Measurements from ENCODE around the gene INSRR. TPM values are rescaled to one million over a fixed set of nuclear protein-coding genes. Genes with fewer than 3 reads are reported as not detected.

INSRR gene
- total and polyA plus RNA-seq, 9 of the 15 experiments (the other 6 are each of a cell fraction or from before 2014, with no cell fraction given), result 0.03 to 0.18 (median 0.06) TPM; not detected in 3

DNA sequence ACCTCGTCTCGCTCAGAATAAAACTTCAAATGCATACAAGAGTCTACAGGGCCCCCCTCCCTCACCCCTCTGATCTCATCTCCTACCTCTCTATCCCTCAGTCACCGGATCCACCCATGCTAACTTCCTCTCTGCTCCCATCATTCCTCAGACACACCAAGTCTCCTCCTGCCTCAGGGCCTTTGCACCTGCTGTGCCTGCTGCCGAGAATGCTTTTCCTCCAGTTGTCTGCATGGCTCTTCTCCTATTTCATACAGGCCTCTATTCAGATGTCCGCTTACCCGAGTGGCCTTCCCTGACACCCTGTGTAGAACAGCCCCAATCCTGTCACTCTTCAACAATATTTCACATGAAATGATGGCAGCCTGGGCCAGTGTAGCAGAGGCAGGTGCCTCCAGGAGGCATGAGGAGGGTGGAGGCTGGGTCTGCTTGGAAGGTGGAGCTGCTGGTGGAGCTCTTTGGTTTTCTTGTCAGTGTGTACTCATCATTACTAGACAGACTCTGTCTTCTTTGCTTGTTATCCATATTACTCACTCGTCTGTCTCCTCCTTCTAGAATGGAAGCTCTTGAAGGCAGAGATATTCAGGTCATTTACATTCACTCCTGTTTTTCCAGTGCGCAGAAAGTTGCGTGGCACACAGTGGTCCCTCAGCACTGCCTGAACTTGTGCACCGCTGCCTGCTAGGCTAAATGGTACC, 46.5 kb downstream of the INSRR start:
- BruUV-seq (replicated peaks), result no TSS peak
- H3K4me1 ChIP-seq (replicated peaks in 1 of 2; ENCODE audit: control insufficient read depth in 2 of 2, insufficient read depth in 2 of 2, low read length in 2 of 2), result peaks cover 59 to 65% of the 10 kb centered on the region in 2 experiments
- DNase-seq (ENCODE audit: extremely low read depth in 1 of 4, low spot score in 3 of 4) (no peak), FAIRE-seq (no peak), ATAC-seq (no peak)
- in situ Hi-C loops (cut with MboI) (no loop called here), intact Hi-C loops (cut with micrococcal nuclease) (no loop called here)
- H3K27me3 ChIP-seq (ENCODE audit: control insufficient read depth in 2 of 2, insufficient read depth in 2 of 2, low read length in 2 of 2), result no peaks in the 10 kb centered on the region
- ChIA-PET POLR2A (interaction anchor here (0.6 to 1.1 kb wide), 2 partner anchors 46 to 202 kb away, joined by 3 read pairs; no protein-coding TSS in a partner anchor), CTCF (ENCODE audit: low intra/inter-chr PET ratio) (no interaction called here)
- peaks cover 20% of the 10 kb centered on the region; the same call in 2 of the 3 replicates for H3K36me3 ChIP-seq (ENCODE audit: control insufficient read depth, insufficient read depth, low read length)
- peak overlapping the region; percentile 83 for H3K4me2 ChIP-seq (ENCODE audit: insufficient read depth, low read length)
- no peaks in the 10 kb centered on the region for H3K9me1 ChIP-seq (ENCODE audit: control insufficient read depth, insufficient read depth, low read length)
- no peaks in the 10 kb centered on the region for H4K20me1 ChIP-seq (replicated peaks; ENCODE audit: control insufficient read depth, insufficient read depth, low read length)
- peak overlapping the region; percentile 83 to 96; a peak in 3 of 4 replicates for H3K9ac ChIP-seq (ENCODE audit: insufficient read depth in 1 of 2, low read depth in 2 of 2, low read length in 2 of 2)
- H3K79me2 ChIP-seq (ENCODE audit: control insufficient read depth, insufficient read depth, low read length), result peaks cover 22% of the 10 kb centered on the region
- H2AFZ ChIP-seq (ENCODE audit: low read depth, low read length), result no peak overlapping the region
- WGBS (ENCODE audit: insufficient coverage, low coverage, missing lambda C conversion rate), result 86% methylated on average over 10 of the region's 10 CpGs
- H3K27ac ChIP-seq (ENCODE audit: extremely low read depth, low read depth, low read length), result peak overlapping the region; percentile 86; the same call in 1 of the 3 replicates
- no peaks in the 10 kb centered on the region for H3K9me3 ChIP-seq (replicated peaks; ENCODE audit: control insufficient read depth, insufficient read depth, low read depth, low read length)
- no peak overlapping the region; the same call in 1 of the 2 replicates for H3K4me3 ChIP-seq
- TF ChIP-seq RBM22 (IDR thresholded peaks at IDR 0.05; ENCODE audit: low read depth, low read length, poor library complexity, severe bottlenecking), result no peak
- peak; percentile 37 to 47; a peak in 2 of 4 replicates for TF ChIP-seq KDM1A (IDR thresholded peaks at IDR 0.05)
- no peak for TF ChIP-seq MBD2 (IDR thresholded peaks at IDR 0.05; ENCODE audit: borderline replicate concordance, low read depth)
- TF ChIP-seq, protein P1, sequence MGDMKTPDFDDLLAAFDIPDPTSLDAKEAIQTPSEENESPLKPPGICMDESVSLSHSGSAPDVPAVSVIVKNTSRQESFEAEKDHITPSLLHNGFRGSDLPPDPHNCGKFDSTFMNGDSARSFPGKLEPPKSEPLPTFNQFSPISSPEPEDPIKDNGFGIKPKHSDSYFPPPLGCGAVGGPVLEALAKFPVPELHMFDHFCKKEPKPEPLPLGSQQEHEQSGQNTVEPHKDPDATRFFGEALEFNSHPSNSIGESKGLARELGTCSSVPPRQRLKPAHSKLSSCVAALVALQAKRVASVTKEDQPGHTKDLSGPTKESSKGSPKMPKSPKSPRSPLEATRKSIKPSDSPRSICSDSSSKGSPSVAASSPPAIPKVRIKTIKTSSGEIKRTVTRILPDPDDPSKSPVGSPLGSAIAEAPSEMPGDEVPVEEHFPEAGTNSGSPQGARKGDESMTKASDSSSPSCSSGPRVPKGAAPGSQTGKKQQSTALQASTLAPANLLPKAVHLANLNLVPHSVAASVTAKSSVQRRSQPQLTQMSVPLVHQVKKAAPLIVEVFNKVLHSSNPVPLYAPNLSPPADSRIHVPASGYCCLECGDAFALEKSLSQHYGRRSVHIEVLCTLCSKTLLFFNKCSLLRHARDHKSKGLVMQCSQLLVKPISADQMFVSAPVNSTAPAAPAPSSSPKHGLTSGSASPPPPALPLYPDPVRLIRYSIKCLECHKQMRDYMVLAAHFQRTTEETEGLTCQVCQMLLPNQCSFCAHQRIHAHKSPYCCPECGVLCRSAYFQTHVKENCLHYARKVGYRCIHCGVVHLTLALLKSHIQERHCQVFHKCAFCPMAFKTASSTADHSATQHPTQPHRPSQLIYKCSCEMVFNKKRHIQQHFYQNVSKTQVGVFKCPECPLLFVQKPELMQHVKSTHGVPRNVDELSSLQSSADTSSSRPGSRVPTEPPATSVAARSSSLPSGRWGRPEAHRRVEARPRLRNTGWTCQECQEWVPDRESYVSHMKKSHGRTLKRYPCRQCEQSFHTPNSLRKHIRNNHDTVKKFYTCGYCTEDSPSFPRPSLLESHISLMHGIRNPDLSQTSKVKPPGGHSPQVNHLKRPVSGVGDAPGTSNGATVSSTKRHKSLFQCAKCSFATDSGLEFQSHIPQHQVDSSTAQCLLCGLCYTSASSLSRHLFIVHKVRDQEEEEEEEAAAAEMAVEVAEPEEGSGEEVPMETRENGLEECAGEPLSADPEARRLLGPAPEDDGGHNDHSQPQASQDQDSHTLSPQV (IDR thresholded peaks at IDR 0.05), result no peak
- no peak for TF ChIP-seq PML (IDR thresholded peaks at IDR 0.05; ENCODE audit: low read length)
- no peak for TF ChIP-seq ZNF24 (IDR thresholded peaks at IDR 0.05)
- TF ChIP-seq PRMT5 (CRISPR knock-in tag; IDR thresholded peaks at IDR 0.05), result no peak
- TF ChIP-seq ZNF644 (tag; IDR thresholded peaks at IDR 0.05; ENCODE audit: low read depth), result no peak
- TF ChIP-seq RB1 (IDR thresholded peaks at IDR 0.05; ENCODE audit: low read depth), result no peak
- TF ChIP-seq ELF1 (tag; IDR thresholded peaks at IDR 0.05), result no peak
- TF ChIP-seq TBP (optimal IDR thresholded peaks at IDR 0.05; ENCODE audit: low read depth, low read length), result no peak
- TF ChIP-seq NFE2 (IDR thresholded peaks at IDR 0.05; ENCODE audit: low read depth), result no peak
- 0 out of 4 replicates have a peak, but pooled peaks of 1 of the 2 experiments have one; percentile 34 for TF ChIP-seq TEAD1 (CRISPR knock-in tag; IDR thresholded peaks at IDR 0.05)
- TF ChIP-seq, protein P2, sequence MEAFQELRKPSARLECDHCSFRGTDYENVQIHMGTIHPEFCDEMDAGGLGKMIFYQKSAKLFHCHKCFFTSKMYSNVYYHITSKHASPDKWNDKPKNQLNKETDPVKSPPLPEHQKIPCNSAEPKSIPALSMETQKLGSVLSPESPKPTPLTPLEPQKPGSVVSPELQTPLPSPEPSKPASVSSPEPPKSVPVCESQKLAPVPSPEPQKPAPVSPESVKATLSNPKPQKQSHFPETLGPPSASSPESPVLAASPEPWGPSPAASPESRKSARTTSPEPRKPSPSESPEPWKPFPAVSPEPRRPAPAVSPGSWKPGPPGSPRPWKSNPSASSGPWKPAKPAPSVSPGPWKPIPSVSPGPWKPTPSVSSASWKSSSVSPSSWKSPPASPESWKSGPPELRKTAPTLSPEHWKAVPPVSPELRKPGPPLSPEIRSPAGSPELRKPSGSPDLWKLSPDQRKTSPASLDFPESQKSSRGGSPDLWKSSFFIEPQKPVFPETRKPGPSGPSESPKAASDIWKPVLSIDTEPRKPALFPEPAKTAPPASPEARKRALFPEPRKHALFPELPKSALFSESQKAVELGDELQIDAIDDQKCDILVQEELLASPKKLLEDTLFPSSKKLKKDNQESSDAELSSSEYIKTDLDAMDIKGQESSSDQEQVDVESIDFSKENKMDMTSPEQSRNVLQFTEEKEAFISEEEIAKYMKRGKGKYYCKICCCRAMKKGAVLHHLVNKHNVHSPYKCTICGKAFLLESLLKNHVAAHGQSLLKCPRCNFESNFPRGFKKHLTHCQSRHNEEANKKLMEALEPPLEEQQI (IDR thresholded peaks at IDR 0.05), result no peak
- no peak for TF ChIP-seq SMARCA4 (IDR thresholded peaks at IDR 0.05)
- peak; percentile 75 for TF ChIP-seq BCOR (IDR thresholded peaks at IDR 0.05)
- TF ChIP-seq, protein P3, sequence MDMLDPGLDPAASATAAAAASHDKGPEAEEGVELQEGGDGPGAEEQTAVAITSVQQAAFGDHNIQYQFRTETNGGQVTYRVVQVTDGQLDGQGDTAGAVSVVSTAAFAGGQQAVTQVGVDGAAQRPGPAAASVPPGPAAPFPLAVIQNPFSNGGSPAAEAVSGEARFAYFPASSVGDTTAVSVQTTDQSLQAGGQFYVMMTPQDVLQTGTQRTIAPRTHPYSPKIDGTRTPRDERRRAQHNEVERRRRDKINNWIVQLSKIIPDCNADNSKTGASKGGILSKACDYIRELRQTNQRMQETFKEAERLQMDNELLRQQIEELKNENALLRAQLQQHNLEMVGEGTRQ (CRISPR knock-in tag; IDR thresholded peaks at IDR 0.05), result 0 out of 2 replicates have a peak, but pooled peaks have one; percentile 18

Data from K562 (cell line).